Keratinocyte (primary cell): ENCODE results near the gene ACAP3. TPM values are rescaled to one million over a fixed set of nuclear protein-coding genes. Genes with fewer than 3 reads are reported as not detected.

Experiments
- DNase-seq: peaks from one replicate; pipeline ENCODE4 v3.0.0-alpha.2; 2011; ENCODE audit warnings: low read depth, missing footprints, low spot score
- FAIRE-seq: peaks from 2 replicates; lab custom pipeline; 2011; peaks lifted over from hg19 to GRCh38; lab: Jason Lieb, UNC
- H2AFZ ChIP-seq: 2 replicates; pipeline ENCODE4 v1.6.0; 2012; ENCODE audit warnings: low read length, control low read depth, inconsistent platforms; ENCODE audit not compliant: control insufficient read depth
- H3K27ac ChIP-seq: 2 replicates; pipeline ENCODE4 v1.5.1; 2011; ENCODE audit warnings: low read length; ENCODE audit not compliant: control insufficient read depth, insufficient read depth
- H3K27me3 ChIP-seq: 3 replicates; pipeline ENCODE4 v1.6.0; 2011; ENCODE audit warnings: low read length; ENCODE audit not compliant: control insufficient read depth, insufficient read depth; ENCODE audit errors: extremely low read depth
- H3K36me3 ChIP-seq, 2 experiments: 2 replicates in 1 of 2; 3 replicates in 1 of 2; pipeline ENCODE4 v1.5.1; 2011; ENCODE audit warnings: low read length in 2 of 2, mild to moderate bottlenecking in 1 of 2; ENCODE audit not compliant: control insufficient read depth in 2 of 2, insufficient read depth in 2 of 2; ENCODE audit errors: extremely low read depth in 1 of 2
- H3K4me1 ChIP-seq: 3 replicates; pipeline ENCODE4 v1.5.1; 2011; ENCODE audit warnings: low read length; ENCODE audit not compliant: control insufficient read depth, insufficient read depth; ENCODE audit errors: extremely low read depth
- H3K4me2 ChIP-seq: 3 replicates; pipeline ENCODE4 v1.6.0; 2011; ENCODE audit warnings: low read depth, low read length; ENCODE audit not compliant: control insufficient read depth, insufficient read depth; ENCODE audit errors: extremely low read depth
- H3K4me3 ChIP-seq, 3 experiments: fragments of 200-600 bp in 1 of 3; sonication (generic) in 1 of 3; 2 replicates in 2 of 3; 3 replicates in 1 of 3; pipeline ENCODE4 v1.5.1; 2011 to 2016; ENCODE audit warnings: low read length in 3 of 3, mild to moderate bottlenecking in 3 of 3, control low read depth in 2 of 3, inconsistent platforms in 1 of 3, low read depth in 1 of 3, mixed read lengths in 1 of 3, mixed run types in 1 of 3, moderate library complexity in 1 of 3; ENCODE audit not compliant: control insufficient read depth in 2 of 3, insufficient read depth in 2 of 3; ENCODE audit errors: extremely low read depth in 1 of 3
- H3K79me2 ChIP-seq: 2 replicates; pipeline ENCODE4 v1.6.0; 2012; ENCODE audit warnings: low read length; ENCODE audit not compliant: control insufficient read depth, insufficient read depth
- H3K9ac ChIP-seq: 3 replicates; pipeline ENCODE4 v1.6.0; 2011; ENCODE audit warnings: low read length; ENCODE audit not compliant: control insufficient read depth, insufficient read depth; ENCODE audit errors: extremely low read depth
- H3K9me1 ChIP-seq: 3 replicates; pipeline ENCODE4 v1.6.0; 2011; ENCODE audit warnings: low read length; ENCODE audit not compliant: control insufficient read depth, insufficient read depth; ENCODE audit errors: extremely low read depth
- H3K9me3 ChIP-seq: 2 replicates; pipeline ENCODE4 v1.5.1; 2012; ENCODE audit warnings: low read depth, low read length; ENCODE audit not compliant: control insufficient read depth
- H4K20me1 ChIP-seq: 3 replicates; pipeline ENCODE4 v1.6.0; 2011; ENCODE audit warnings: low read length; ENCODE audit not compliant: control insufficient read depth, insufficient read depth; ENCODE audit errors: extremely low read depth
- CTCF ChIP-seq, 3 experiments: IDR thresholded peaks in 1 of 3; conservative IDR thresholded peaks in 1 of 3; optimal IDR thresholded peaks in 1 of 3; 2 replicates in 2 of 3; 3 replicates in 1 of 3; pipeline versions ENCODE3 to v1.5.1; 2011; ENCODE audit warnings: low read length in 3 of 3, mild to moderate bottlenecking in 3 of 3, moderate library complexity in 2 of 3, control low read depth in 1 of 3, inconsistent platforms in 1 of 3; ENCODE audit not compliant: insufficient read depth in 2 of 3; ENCODE audit errors: extremely low read depth in 1 of 3
- EZH2 ChIP-seq: IDR thresholded peaks from one replicate; pipeline ENCODE4 v1.6.1; 2012; ENCODE audit warnings: inconsistent platforms, mild to moderate bottlenecking, low read length, moderate library complexity
- dilution Hi-C: fragments of 300-500 bp; cut with MboI; formaldehyde crosslinking; loops from one replicate; pipeline ENCODE4 v1.7.0; 2020; ENCODE audit warnings: low sequenced_read_pairs; ENCODE audit not compliant: extremely low pct_ligation_motif_present
- polyA plus RNA-seq, 5 experiments: library from polyadenylated mRNA; depleted of rRNA in 3 of 5; stranded (reverse) in 3 of 5; stranded (forward) in 1 of 5; unstranded in 1 of 5; fragments of >200 nt; gene quantifications; 1 replicate in 1 of 5; 2 replicates in 3 of 5; 3 replicates in 1 of 5; pipeline versions ENCODE4 v1.2.1 to v1.2.3, GENCODE V29; 2011 to 2012; ENCODE audit warnings: missing spikeins in 2 of 5, low read depth in 1 of 5, low replicate concordance in 1 of 5

The ACAP3 gene
- polyA plus RNA-seq, 1 donor (not counting 4 experiments of a cell fraction or from before 2014, with no cell fraction given), result 17.4 TPM

GRCh38 chr1:1347663-1348419, 40.1 kb upstream of the ACAP3 start:
- dilution Hi-C loops, result no loop called here
- peak overlapping the region; percentile 94 for H3K4me2 ChIP-seq
- TF ChIP-seq EZH2, result no peak
- no peak for TF ChIP-seq CTCF (optimal IDR thresholded peaks at IDR 0.05 in 1 of 3, IDR thresholded peaks at IDR 0.05 in 1 of 3, conservative IDR thresholded peaks at IDR 0.05 in 1 of 3; ENCODE audit: extremely low read depth in 1 of 3, insufficient read depth in 2 of 3, low read length in 3 of 3)
- DNase-seq (no peak), FAIRE-seq (no peak)
- H3K9me3 ChIP-seq, result no peaks in the 10 kb centered on the region
- H3K27me3 ChIP-seq, result no peaks in the 10 kb centered on the region
- no peak overlapping the region for H2AFZ ChIP-seq
- no peaks in the 10 kb centered on the region for H3K36me3 ChIP-seq
- peaks cover 61% of the 10 kb centered on the region for H3K79me2 ChIP-seq
- peak overlapping the region; percentile 60 for H3K27ac ChIP-seq
- no peaks in the 10 kb centered on the region for H4K20me1 ChIP-seq
- no peaks in the 10 kb centered on the region for H3K9me1 ChIP-seq
- peak overlapping the region; percentile 72 to 95 (median 85) for H3K4me3 ChIP-seq
- H3K9ac ChIP-seq, result peak overlapping the region; percentile 83
- H3K4me1 ChIP-seq, result peaks cover 46% of the 10 kb centered on the region

- Histone ChIP-seq H2AFZ (no peak overlapping the region), H3K9me3 (no peaks in the 10 kb centered on the region), H3K27me3 (no peaks in the 10 kb centered on the region), H3K4me1 (peaks cover 46% of the 10 kb centered on the region), H3K9me1 (no peaks in the 10 kb centered on the region), H4K20me1 (no peaks in the 10 kb centered on the region), H3K9ac (peak overlapping the region; percentile 83), H3K79me2 (peaks cover 67% of the 10 kb centered on the region), H3K4me3 (peak overlapping the region; percentile 72 to 95 (median 85)), H3K36me3 (peaks cover 0 to 1% of the 10 kb centered on the region in 2 experiments), H3K4me2 (peak overlapping the region; percentile 94), H3K27ac (peak overlapping the region; percentile 20)
- FAIRE-seq (peak; percentile 29), DNase-seq (no peak)
- TF ChIP-seq CTCF (optimal IDR thresholded peaks at IDR 0.05 in 1 of 3, IDR thresholded peaks at IDR 0.05 in 1 of 3, conservative IDR thresholded peaks at IDR 0.05 in 1 of 3; ENCODE audit: extremely low read depth in 1 of 3, insufficient read depth in 2 of 3, low read length in 3 of 3), result no peak
- TF ChIP-seq EZH2, result no peak
- dilution Hi-C loops, result no loop called here
Observed at GRCh38 chr1:1347026-1347595, 39.4 kb upstream of the ACAP3 start.
